ENCODE data around the gene PRDM16. TPM values are rescaled to one million over a fixed set of nuclear protein-coding genes. Genes with fewer than 3 reads are reported as not detected.

Gene PRDM16
- polyA plus RNA-seq, 1 donor from 2014 or later = 0.21 TPM

- Histone ChIP-seq H3K79me2 (replicated peaks; ENCODE audit: insufficient read depth, low read length) (peaks cover 27% of the 10 kb centered on the region), H3K36me3 (ENCODE audit: insufficient read depth, low read length) (no peaks in the 10 kb centered on the region), H3K4me3 (ENCODE audit: low read length) (no peak overlapping the region), H3F3A (ENCODE audit: insufficient read depth, low read length, poor library complexity, severe bottlenecking) (no peaks in the 10 kb centered on the region), H3K9me3 (ENCODE audit: low read length) (no peaks in the 10 kb centered on the region), H3K27ac (ENCODE audit: low read length) (no peak overlapping the region), H3K4me2 (ENCODE audit: low read length) (no peak overlapping the region), H3K9me2 (ENCODE audit: insufficient read depth, low read length) (no peaks in the 10 kb centered on the region), H4K20me1 (ENCODE audit: insufficient read depth) (no peaks in the 10 kb centered on the region), H3K27me3 (ENCODE audit: insufficient read depth, low read depth, low read length) (no peaks in the 10 kb centered on the region), H2AFZ (ENCODE audit: low read depth, low read length) (peak overlapping the region; percentile 14), H3K9ac (ENCODE audit: low read length) (peak overlapping the region; percentile 23)
- TF ChIP-seq TAF1 (IDR thresholded peaks at IDR 0.05; ENCODE audit: low read depth) (no peak), EZH2 (IDR thresholded peaks at IDR 0.05; ENCODE audit: borderline replicate concordance, insufficient read depth, low read length, poor library complexity, severe bottlenecking) (no peak), CTCF (IDR thresholded peaks at IDR 0.05; ENCODE audit: poor library complexity, severe bottlenecking) (no peak), RAD21 (conservative IDR thresholded peaks at IDR 0.05) (no peak), EP300 (conservative IDR thresholded peaks at IDR 0.05; ENCODE audit: poor library complexity, severe bottlenecking) (no peak), MXI1 (conservative IDR thresholded peaks at IDR 0.05; ENCODE audit: poor library complexity, severe bottlenecking) (no peak), SMC3 (conservative IDR thresholded peaks at IDR 0.05; ENCODE audit: poor library complexity) (no peak), POLR2AphosphoS5 (IDR thresholded peaks at IDR 0.05) (no peak)
Measured at GRCh38 chr1:3155056-3155925, 86.3 kb downstream of the PRDM16 start.

GRCh38 chr1:3155926-3156220, 86.9 kb downstream of the PRDM16 start:
- Histone ChIP-seq H3K27ac (ENCODE audit: low read length) (no peak overlapping the region), H3K36me3 (ENCODE audit: insufficient read depth, low read length) (no peaks in the 10 kb centered on the region), H3K27me3 (ENCODE audit: insufficient read depth, low read depth, low read length) (no peaks in the 10 kb centered on the region), H3K9me3 (ENCODE audit: low read length) (no peaks in the 10 kb centered on the region), H3K4me3 (ENCODE audit: low read length) (no peak overlapping the region), H4K20me1 (ENCODE audit: insufficient read depth) (no peaks in the 10 kb centered on the region), H3F3A (ENCODE audit: insufficient read depth, low read length, poor library complexity, severe bottlenecking) (no peaks in the 10 kb centered on the region), H3K4me2 (ENCODE audit: low read length) (no peak overlapping the region), H2AFZ (ENCODE audit: low read depth, low read length) (peak overlapping the region; percentile 14), H3K79me2 (replicated peaks; ENCODE audit: insufficient read depth, low read length) (peaks cover 27% of the 10 kb centered on the region), H3K9ac (ENCODE audit: low read length) (peak overlapping the region; percentile 23), H3K9me2 (ENCODE audit: insufficient read depth, low read length) (no peaks in the 10 kb centered on the region)
- TF ChIP-seq TAF1 (IDR thresholded peaks at IDR 0.05; ENCODE audit: low read depth) (no peak), MXI1 (conservative IDR thresholded peaks at IDR 0.05; ENCODE audit: poor library complexity, severe bottlenecking) (no peak), SMC3 (conservative IDR thresholded peaks at IDR 0.05; ENCODE audit: poor library complexity) (no peak), REST (IDR thresholded peaks at IDR 0.05; ENCODE audit: borderline replicate concordance) (no peak), POLR2AphosphoS5 (IDR thresholded peaks at IDR 0.05) (no peak), EZH2 (IDR thresholded peaks at IDR 0.05; ENCODE audit: borderline replicate concordance, insufficient read depth, low read length, poor library complexity, severe bottlenecking) (no peak), RAD21 (conservative IDR thresholded peaks at IDR 0.05) (no peak), EP300 (conservative IDR thresholded peaks at IDR 0.05; ENCODE audit: poor library complexity, severe bottlenecking) (no peak), CTCF (IDR thresholded peaks at IDR 0.05; ENCODE audit: poor library complexity, severe bottlenecking) (no peak)

All from neural cell (in vitro differentiated cells).